K562 (cell line): ENCODE data around the gene TNP1. TPM values are rescaled to one million over a fixed set of nuclear protein-coding genes. Genes with fewer than 3 reads are reported as not detected.

ENCODE experiments used
- ATAC-seq: fragments of 200-7000 bp; cut with Tn5 transposase; 3 replicates; pipeline ENCODE4 v1.9.1; 2020; ENCODE audit warnings: moderate library complexity
- BruUV-seq: library from RNA; stranded (reverse); fragments of 400-500 nt; replicated peaks from 2 replicates; lab custom pipeline; 2021; lab: Mats Ljungman, UMichigan
- CTCF ChIA-PET: fragments of 300-600 bp; formaldehyde crosslinking; extraction: SDS; loops from one replicate; lab custom pipeline; 2021; ENCODE audit warnings: low intra/inter-chr PET ratio; lab: Yijun Ruan, JAX
- POLR2A ChIA-PET: fragments of 300-600, 350-650 bp; sonication (Branson Sonifier 250); formaldehyde crosslinking; extraction: SDS; loops from one replicate; lab custom pipeline; 2021; ENCODE audit warnings: antibody characterized with exemption, inconsistent platforms; lab: Yijun Ruan, JAX
- DNase-seq, 4 experiments: peaks; one replicate each; pipeline versions ENCODE4 v3.0.0 to v3.0.0-alpha.2; 2011 to 2018; ENCODE audit warnings: low spot score in 3 of 4, mixed read lengths in 3 of 4; ENCODE audit errors: extremely low read depth in 1 of 4
- FAIRE-seq: peaks from 2 replicates; lab custom pipeline; 2011; peaks lifted over from hg19 to GRCh38; lab: Jason Lieb, UNC
- H2AFZ ChIP-seq: 2 replicates; pipeline ENCODE4 v1.6.0; 2011; ENCODE audit warnings: low read depth, low read length, control low read depth, inconsistent platforms
- H3K27ac ChIP-seq: fragments of 200-600 bp; 3 replicates; pipeline ENCODE4 v1.8.0; 2011; ENCODE audit warnings: low read depth, mild to moderate bottlenecking, control low read depth, inconsistent platforms, low read length, moderate library complexity, mixed read lengths; ENCODE audit errors: extremely low read depth
- H3K27me3 ChIP-seq, 2 experiments: fragments of 300-600 bp in 1 of 2; 2 replicates in 1 of 2; 3 replicates in 1 of 2; pipeline versions ENCODE4 v1.6.0 to v1.8.0; 2011; ENCODE audit warnings: inconsistent platforms in 2 of 2, low read length in 2 of 2, mild to moderate bottlenecking in 1 of 2, mixed read lengths in 1 of 2, moderate library complexity in 1 of 2; ENCODE audit not compliant: control insufficient read depth in 2 of 2, insufficient read depth in 2 of 2
- H3K36me3 ChIP-seq: fragments of 300-600 bp; 3 replicates; pipeline ENCODE4 v1.8.0; 2011; ENCODE audit warnings: mild to moderate bottlenecking, low read length, inconsistent platforms; ENCODE audit not compliant: control insufficient read depth, insufficient read depth
- H3K4me1 ChIP-seq, 2 experiments: fragments of 200-600 bp in 1 of 2; replicated peaks in 1 of 2; 2 replicates in 1 of 2; 3 replicates in 1 of 2; pipeline versions ENCODE4 v1.5.1 to v1.8.0; 2011; ENCODE audit warnings: inconsistent platforms in 2 of 2, low read length in 2 of 2, mild to moderate bottlenecking in 1 of 2, mixed read lengths in 1 of 2, moderate library complexity in 1 of 2; ENCODE audit not compliant: control insufficient read depth in 2 of 2, insufficient read depth in 2 of 2
- H3K4me2 ChIP-seq: 2 replicates; pipeline ENCODE4 v1.6.1; 2011; ENCODE audit warnings: low read length, control low read depth, inconsistent platforms, mixed read lengths; ENCODE audit not compliant: insufficient read depth
- H3K4me3 ChIP-seq: fragments of 200-600 bp; sonication (generic), shearing (Covaris generic); 2 replicates; pipeline ENCODE4 v1.5.1; 2016; ENCODE audit warnings: control low read depth, inconsistent platforms
- H3K79me2 ChIP-seq: fragments of 200-600 bp; 3 replicates; pipeline ENCODE4 v1.8.0; 2011; ENCODE audit warnings: low read length, inconsistent platforms; ENCODE audit not compliant: control insufficient read depth, insufficient read depth
- H3K9ac ChIP-seq, 2 experiments: 2 replicates each; pipeline versions ENCODE4 v1.6.0 to v1.6.1; 2011; ENCODE audit warnings: low read depth in 2 of 2, low read length in 2 of 2, control low read depth in 1 of 2, inconsistent platforms in 1 of 2, mild to moderate bottlenecking in 1 of 2, mixed read lengths in 1 of 2; ENCODE audit not compliant: insufficient read depth in 1 of 2
- H3K9me1 ChIP-seq: one replicate; pipeline ENCODE4 v1.6.0; 2011; ENCODE audit warnings: inconsistent platforms, mild to moderate bottlenecking, low read length, moderate library complexity; ENCODE audit not compliant: control insufficient read depth, insufficient read depth
- H3K9me3 ChIP-seq: replicated peaks from 2 replicates; pipeline ENCODE4 v1.5.1; 2011; ENCODE audit warnings: low read depth, low read length, inconsistent platforms; ENCODE audit not compliant: control insufficient read depth, insufficient read depth
- H4K20me1 ChIP-seq: replicated peaks from 2 replicates; pipeline ENCODE4 v1.6.1; 2011; ENCODE audit warnings: low read length, inconsistent platforms, mixed read lengths; ENCODE audit not compliant: control insufficient read depth, insufficient read depth
- ARID1B ChIP-seq: fragments of 450-650 bp; IDR thresholded peaks from 2 replicates; pipeline ENCODE4 v1.6.1; 2016; ENCODE audit warnings: antibody characterized with exemption, mild to moderate bottlenecking, inconsistent platforms
- CBFA2T2 ChIP-seq: fragments of 450-650 bp; conservative IDR thresholded peaks from 2 replicates; pipeline ENCODE4 v1.6.1; 2017; ENCODE audit warnings: mild to moderate bottlenecking
- CBFA2T3 ChIP-seq: fragments of 450-650 bp; IDR thresholded peaks from 2 replicates; pipeline ENCODE4 v1.6.1; 2017
- FOS ChIP-seq: IDR thresholded peaks from 3 replicates; pipeline ENCODE4 v1.6.1; 2011; ENCODE audit not compliant: insufficient read length; ENCODE audit errors: extremely low read depth
- GTF2A2 ChIP-seq: IDR thresholded peaks from 2 replicates; pipeline ENCODE4 v1.6.1; 2016; ENCODE audit warnings: mild to moderate bottlenecking, missing genetic modification characterization, missing compliant biosample characterization
- HDAC2 ChIP-seq: fragments of 450-650 bp; IDR thresholded peaks from 2 replicates; pipeline ENCODE4 v1.6.1; 2016; ENCODE audit warnings: mild to moderate bottlenecking
- MYC ChIP-seq, 2 experiments: fragments of 250-450 bp in 1 of 2; sonication (Bioruptor Pico) in 1 of 2; IDR thresholded peaks; 2 replicates each; pipeline versions ENCODE4 v1.5.1 to v1.6.1; 2012 to 2021; ENCODE audit warnings: low read depth in 2 of 2, borderline replicate concordance in 1 of 2, improper control_type of control experiment in 1 of 2, low read length in 1 of 2, mild to moderate bottlenecking in 1 of 2, moderate library complexity in 1 of 2
- NCOR1 ChIP-seq: fragments of 450-650 bp; IDR thresholded peaks from 2 replicates; pipeline ENCODE4 v1.6.1; 2016; ENCODE audit warnings: mild to moderate bottlenecking, moderate library complexity
- POLR2AphosphoS5 ChIP-seq: IDR thresholded peaks from 2 replicates; pipeline ENCODE4 v1.6.1; 2011; ENCODE audit warnings: mild to moderate bottlenecking, low read depth, low read length, moderate library complexity; ENCODE audit not compliant: control insufficient read depth, insufficient read depth
- RHOXF2B ChIP-seq: fragments of 250-450 bp; sonication (Bioruptor Pico); conservative IDR thresholded peaks from 2 replicates; pipeline ENCODE4 v1.5.1; 2021
- SIN3A ChIP-seq, 2 experiments: fragments of 150-350 bp in 1 of 2; IDR thresholded peaks; 2 replicates each; pipeline ENCODE4 v1.6.1; 2011 to 2016; ENCODE audit warnings: borderline replicate concordance in 2 of 2, low read depth in 2 of 2, low read length in 2 of 2, mild to moderate bottlenecking in 2 of 2, moderate library complexity in 2 of 2; ENCODE audit not compliant: control insufficient read depth in 1 of 2
- SRSF3 ChIP-seq: fragments of 200-400 bp; formaldehyde crosslinking; IDR thresholded peaks from 2 replicates; pipeline ENCODE4 v1.6.1; 2016; ENCODE audit warnings: mild to moderate bottlenecking, low read length, moderate library complexity; ENCODE audit not compliant: insufficient read depth
- TAL1 ChIP-seq: fragments of 450-650 bp; IDR thresholded peaks from 2 replicates; pipeline ENCODE4 v1.6.1; 2016; ENCODE audit warnings: mild to moderate bottlenecking
- TCF3 ChIP-seq: sonication (generic); formaldehyde crosslinking; IDR thresholded peaks from 2 replicates; pipeline ENCODE4 v1.4.0; 2020; ENCODE audit warnings: mild to moderate bottlenecking, missing genetic modification reagents
- ZBTB9 ChIP-seq: fragments of 450-650 bp; formaldehyde crosslinking; IDR thresholded peaks from 2 replicates; pipeline ENCODE4 v1.4.0; 2020; ENCODE audit warnings: mild to moderate bottlenecking, moderate library complexity
- WGBS: fragments of 100-300 bp; shearing (Covaris generic); methylation state at CpG from one replicate; pipeline ENCODE4 v1.1.6; 2016; ENCODE audit warnings: low coverage, mixed read lengths; ENCODE audit not compliant: insufficient coverage; ENCODE audit errors: missing lambda C conversion rate; 5-methylcytosine and 5-hydroxymethylcytosine counted together
- in situ Hi-C: fragments of 300-500 bp; cut with MboI; formaldehyde crosslinking; loops from 4 replicates; pipeline ENCODE4 v1.15.0; 2018; ENCODE audit warnings: inconsistent platforms, mixed read lengths
- intact Hi-C: fragments of 100-400 bp; cut with micrococcal nuclease; formaldehyde crosslinking; loops from 2 replicates; pipeline ENCODE4 v1.14.2; 2022
- polyA plus RNA-seq, 8 experiments: library from polyadenylated mRNA; depleted of rRNA in 4 of 8; stranded (reverse) in 5 of 8; unstranded in 3 of 8; fragments of >200 nt; fragmentation: Nextera tagmentation in 2 of 8; fragmentation: Illumina TruSeq in 1 of 8; extraction: Ambion mirVana in 2 of 8; extraction: Trizol in 1 of 8; gene quantifications; 2 replicates each; pipeline versions ENCODE4 v1.2.1 to v1.2.3, GENCODE V29; 2011 to 2014; ENCODE audit warnings: inconsistent platforms in 1 of 8, missing spikeins in 1 of 8
- total RNA-seq, 7 experiments: library from RNA; depleted of rRNA in 6 of 7; stranded (reverse); fragments of >200 nt in 6 of 7; fragmentation: Illumina TruSeq in 2 of 7; extraction: Trizol in 2 of 7; gene quantifications; 2 replicates each; pipeline versions ENCODE4 v1.2.1 to v1.2.3, GENCODE V29; 2011 to 2021; ENCODE audit warnings: low replicate concordance in 1 of 7
- TF ChIP-seq, protein P1 (sequence below), 2 experiments: IDR thresholded peaks; 2 replicates each; pipeline ENCODE4 v1.6.1; 2011; ENCODE audit warnings: borderline replicate concordance in 1 of 2, control low read depth in 1 of 2, low read depth in 1 of 2, low read length in 1 of 2, mild to moderate bottlenecking in 1 of 2, mixed read lengths in 1 of 2, moderate library complexity in 1 of 2; ENCODE audit not compliant: insufficient read depth in 1 of 2, insufficient read length in 1 of 2, poor library complexity in 1 of 2, severe bottlenecking in 1 of 2; ENCODE audit errors: extremely low read depth in 1 of 2
- TF ChIP-seq, protein P2 (sequence below): sonication (generic); formaldehyde crosslinking; IDR thresholded peaks from 2 replicates; pipeline ENCODE4 v1.8.0; 2022; ENCODE audit warnings: missing genetic modification reagents, mild to moderate bottlenecking, moderate library complexity, borderline replicate concordance

Gene TNP1
- total and polyA plus RNA-seq, 9 of the 15 experiments (the other 6 are each of a cell fraction or from before 2014, with no cell fraction given), result not detected

DNA sequence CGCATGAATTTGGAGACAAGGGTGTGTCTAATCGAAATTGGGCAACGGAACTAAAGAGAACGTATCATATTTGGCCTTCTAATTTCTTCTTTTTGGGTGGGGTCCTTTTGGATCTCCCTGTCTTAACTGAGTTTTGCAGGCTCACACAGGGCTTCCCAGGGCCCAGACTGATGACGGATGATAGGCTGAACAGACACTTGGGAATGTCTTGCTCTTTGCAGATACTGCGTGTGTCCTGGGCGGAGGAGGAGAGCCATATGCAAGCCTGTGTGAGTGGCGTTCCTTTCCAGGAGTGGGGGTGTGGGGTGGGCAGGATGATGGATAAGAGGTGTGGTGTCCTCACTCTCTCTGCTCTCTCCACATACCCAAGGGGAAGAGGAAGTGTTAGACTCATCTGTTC is 40.1 kb downstream of the TNP1 start:
- Histone ChIP-seq H3K4me3 (no peak overlapping the region), H3K9me1 (no peaks in the 10 kb centered on the region), H4K20me1 (no peaks in the 10 kb centered on the region), H3K27ac (no peak overlapping the region), H3K4me2 (peak overlapping the region; percentile 18; the same call in 1 of the 2 replicates), H2AFZ (peak overlapping the region; percentile 44; the same call in 1 of the 2 replicates), H3K9ac (no peak overlapping the region), H3K79me2 (no peaks in the 10 kb centered on the region), H3K27me3 (peaks cover 0 to 3% of the 10 kb centered on the region in 2 experiments; a peak in 1 of 5 replicates), H3K4me1 (peaks cover 0 to 16% of the 10 kb centered on the region in 2 experiments; a peak in 4 of 5 replicates), H3K36me3 (no peaks in the 10 kb centered on the region), H3K9me3 (no peaks in the 10 kb centered on the region)
- WGBS, result under 1% methylated on average over 6 of the region's 8 CpGs
- DNase-seq (peak; percentile 9 to 34 (median 14)), FAIRE-seq (no peak), ATAC-seq (peak; percentile 61)
- POLR2A ChIA-PET, result no interaction called here
- intact Hi-C loops, result no loop called here
- BruUV-seq, result no TSS peak
- in situ Hi-C loops, result no loop called here
- CTCF ChIA-PET, result no interaction called here
- TF ChIP-seq TAL1, result peak; percentile 54
- TF ChIP-seq HDAC2, result no peak
- TF ChIP-seq SIN3A (IDR thresholded peaks at IDR 0.05; ENCODE audit: borderline replicate concordance in 2 of 2, control insufficient read depth in 1 of 2, low read depth in 2 of 2, low read length in 2 of 2), result no peak
- no peak for TF ChIP-seq RHOXF2B
- TF ChIP-seq, protein P1, sequence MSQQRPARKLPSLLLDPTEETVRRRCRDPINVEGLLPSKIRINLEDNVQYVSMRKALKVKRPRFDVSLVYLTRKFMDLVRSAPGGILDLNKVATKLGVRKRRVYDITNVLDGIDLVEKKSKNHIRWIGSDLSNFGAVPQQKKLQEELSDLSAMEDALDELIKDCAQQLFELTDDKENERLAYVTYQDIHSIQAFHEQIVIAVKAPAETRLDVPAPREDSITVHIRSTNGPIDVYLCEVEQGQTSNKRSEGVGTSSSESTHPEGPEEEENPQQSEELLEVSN (IDR thresholded peaks at IDR 0.05; ENCODE audit: borderline replicate concordance in 1 of 2, extremely low read depth in 1 of 2, insufficient read depth in 1 of 2, insufficient read length in 1 of 2, low read depth in 1 of 2, low read length in 1 of 2, poor library complexity in 1 of 2, severe bottlenecking in 1 of 2), result no peak
- TF ChIP-seq NCOR1, result peak; percentile 57
- no peak for TF ChIP-seq FOS
- TF ChIP-seq CBFA2T2, result peak; percentile 41; the same call in 1 of the 2 replicates
- TF ChIP-seq POLR2AphosphoS5, result no peak
- TF ChIP-seq MYC (IDR thresholded peaks at IDR 0.05; ENCODE audit: low read depth, low read length), result no peak
- no peak for TF ChIP-seq MYC (CRISPR knock-in tag; IDR thresholded peaks at IDR 0.05; ENCODE audit: borderline replicate concordance, low read depth)
- TF ChIP-seq TCF3 (CRISPR knock-in tag), result peak; percentile 77
- no peak for TF ChIP-seq ZBTB9
- peak; percentile 67 for TF ChIP-seq CBFA2T3
- TF ChIP-seq, protein P2, sequence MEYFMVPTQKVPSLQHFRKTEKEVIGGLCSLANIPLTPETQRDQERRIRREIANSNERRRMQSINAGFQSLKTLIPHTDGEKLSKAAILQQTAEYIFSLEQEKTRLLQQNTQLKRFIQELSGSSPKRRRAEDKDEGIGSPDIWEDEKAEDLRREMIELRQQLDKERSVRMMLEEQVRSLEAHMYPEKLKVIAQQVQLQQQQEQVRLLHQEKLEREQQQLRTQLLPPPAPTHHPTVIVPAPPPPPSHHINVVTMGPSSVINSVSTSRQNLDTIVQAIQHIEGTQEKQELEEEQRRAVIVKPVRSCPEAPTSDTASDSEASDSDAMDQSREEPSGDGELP, result peak; percentile 14; the same call in 1 of the 2 replicates
- no peak for TF ChIP-seq GTF2A2 (tag)
- no peak for TF ChIP-seq SRSF3
- peak; percentile 36; the same call in 1 of the 2 replicates for TF ChIP-seq ARID1B
